Measurements from ENCODE around the gene ENKUR.
"Not testable (repeated sequence)": the region's sequence is repeated elsewhere in the genome, so short reads cannot be mapped to it uniquely, and the experiment has no call there.

ENKUR gene

DNA sequence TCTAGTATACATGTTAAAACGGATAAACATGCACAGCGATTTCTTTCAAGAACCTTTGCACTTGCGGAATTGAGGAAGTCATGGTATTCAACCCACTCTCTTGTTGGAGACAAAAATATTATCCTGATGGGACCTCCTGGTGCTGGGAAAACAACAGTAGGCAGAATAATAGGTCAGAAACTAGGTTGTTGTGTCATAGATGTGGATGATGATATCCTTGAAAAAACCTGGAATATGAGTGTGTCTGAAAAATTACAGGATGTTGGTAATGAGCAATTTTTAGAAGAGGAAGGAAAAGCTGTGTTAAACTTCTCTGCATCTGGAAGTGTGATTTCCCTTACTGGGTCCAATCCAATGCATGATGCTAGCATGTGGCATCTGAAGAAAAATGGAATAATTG, 7.3 kb upstream of the ENKUR start:
- no peak for DNase-seq (ENCODE audit: low spot score)

DNA sequence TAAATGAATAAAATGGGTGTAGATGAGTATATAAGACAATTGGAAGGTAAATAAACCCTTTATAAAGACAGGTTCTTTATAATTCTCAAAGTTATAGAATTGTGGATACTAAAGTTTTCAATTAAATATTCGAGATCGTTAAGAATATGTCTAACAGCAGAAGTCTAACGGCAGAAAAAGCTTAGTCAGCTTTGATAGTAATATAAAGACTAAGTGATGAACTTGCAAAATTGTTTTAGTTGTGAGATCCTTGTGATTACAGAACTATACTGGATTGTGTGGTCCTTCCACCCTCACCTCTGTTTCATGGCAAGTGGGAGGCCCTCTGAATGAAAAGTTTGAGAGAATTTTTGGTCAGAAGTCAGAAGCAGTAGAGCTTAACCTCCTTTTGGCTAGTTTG, 2.7 kb upstream of the ENKUR start:
- no peak for DNase-seq (ENCODE audit: low spot score)

DNA sequence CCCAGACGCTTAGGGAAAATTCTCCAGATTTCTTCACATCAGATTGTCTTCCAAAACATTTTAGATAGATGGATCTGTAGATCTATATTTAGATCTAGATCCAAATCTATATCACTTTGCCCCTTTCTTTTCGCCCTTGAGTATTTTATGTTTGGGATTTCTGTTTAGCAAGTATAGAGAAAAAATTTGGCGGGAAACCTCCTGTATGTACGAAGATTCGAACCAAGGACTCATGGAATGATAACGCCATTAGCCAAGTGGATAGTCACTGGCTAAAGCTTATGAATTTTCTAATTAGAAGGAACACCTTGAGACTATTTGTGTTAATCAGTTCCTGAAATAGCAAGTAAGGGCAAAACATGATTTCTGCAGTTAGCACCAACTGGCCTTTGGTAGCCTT, 1.7 kb upstream of the ENKUR start:
- no peak for DNase-seq (ENCODE audit: low spot score)

DNA sequence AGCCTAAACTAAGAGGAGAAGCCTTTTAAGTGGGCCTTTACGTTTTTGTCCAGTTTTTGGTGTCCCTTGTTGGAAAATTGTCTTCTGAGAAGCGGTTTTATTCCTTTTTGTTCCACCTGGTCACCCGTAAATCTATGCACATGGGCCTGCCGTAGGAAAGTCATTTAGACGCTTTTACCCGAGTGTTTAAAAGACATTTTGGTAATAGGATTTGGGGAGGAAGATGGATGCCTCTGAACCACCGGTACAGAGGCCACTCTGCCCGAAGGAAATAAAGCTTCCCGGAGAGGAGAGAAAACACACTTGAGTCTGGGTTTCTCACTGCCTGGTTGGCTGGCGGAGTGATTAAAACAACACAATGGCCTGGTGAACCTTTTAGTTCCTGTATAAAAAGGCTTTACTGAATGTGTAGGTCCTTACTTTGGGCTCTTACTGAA, 1.2 kb upstream of the ENKUR start:
- DNase-seq (ENCODE audit: low spot score), result no peak

DNA sequence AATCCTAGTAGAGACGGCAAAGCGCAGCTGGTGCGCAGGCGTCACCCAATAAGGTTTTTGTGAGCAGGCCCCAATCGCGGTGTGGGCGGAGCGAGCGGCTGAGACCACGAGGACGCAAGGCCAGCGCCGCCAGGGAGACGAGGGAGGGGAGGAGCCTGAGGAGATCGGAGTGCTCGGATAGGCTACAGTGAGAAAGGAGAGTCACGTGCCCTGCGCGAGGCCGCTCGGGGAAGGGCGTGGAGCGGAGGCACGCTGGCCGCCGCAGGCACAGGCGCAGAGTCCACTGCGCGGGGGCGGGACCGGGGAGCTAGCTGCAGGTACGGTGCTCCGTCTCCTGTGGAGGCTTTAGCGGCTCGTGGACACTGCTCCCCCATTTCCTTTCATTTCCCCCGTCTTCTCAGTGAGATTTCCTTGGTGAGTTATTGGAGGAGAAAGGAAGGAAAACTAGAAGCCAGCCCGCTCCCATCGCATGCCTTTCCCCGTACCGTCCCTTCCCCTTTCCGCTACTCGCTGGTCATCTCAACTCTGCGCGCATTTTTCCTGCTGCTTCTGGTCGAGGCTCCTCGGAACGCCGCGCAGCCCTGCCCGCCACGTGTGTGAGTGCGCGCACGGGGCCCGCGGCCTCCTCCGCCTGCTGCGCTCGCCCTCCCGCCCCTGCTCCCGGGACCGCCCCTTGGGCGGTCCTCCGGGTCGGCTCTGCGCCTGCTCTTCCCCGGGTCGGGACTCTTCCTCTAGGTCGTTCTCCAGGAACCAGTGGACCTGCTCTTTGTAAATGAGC, 607 bp upstream of the ENKUR start, which contains the start of gene THNSL1:
TSS of gene THNSL1 (plus strand) at position 237 of the 778 bp plus-strand sequence. CDS start 6,612 bp downstream, outside the sequence.
- DNase-seq (ENCODE audit: low spot score), result peak; percentile 98

DNA sequence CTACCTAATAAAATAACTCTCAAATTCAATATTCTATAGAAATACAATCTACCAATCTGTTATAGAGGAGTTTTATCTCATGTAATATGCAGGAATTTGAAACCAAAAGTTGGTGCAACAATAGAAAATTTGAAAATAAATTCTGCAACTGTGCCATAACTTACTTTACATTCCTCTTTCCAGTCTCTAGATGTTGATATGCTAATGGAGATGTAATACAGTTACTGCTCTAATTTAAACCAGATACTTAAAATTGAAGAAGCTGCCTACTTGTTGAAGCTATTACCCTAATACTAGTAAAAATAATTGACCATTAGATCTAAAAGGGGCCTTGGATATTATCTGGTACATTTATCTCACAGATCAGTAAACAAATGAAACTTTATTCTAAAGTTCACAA, 1.4 kb downstream of the ENKUR start:
- no peak for DNase-seq (ENCODE audit: low spot score)

DNA sequence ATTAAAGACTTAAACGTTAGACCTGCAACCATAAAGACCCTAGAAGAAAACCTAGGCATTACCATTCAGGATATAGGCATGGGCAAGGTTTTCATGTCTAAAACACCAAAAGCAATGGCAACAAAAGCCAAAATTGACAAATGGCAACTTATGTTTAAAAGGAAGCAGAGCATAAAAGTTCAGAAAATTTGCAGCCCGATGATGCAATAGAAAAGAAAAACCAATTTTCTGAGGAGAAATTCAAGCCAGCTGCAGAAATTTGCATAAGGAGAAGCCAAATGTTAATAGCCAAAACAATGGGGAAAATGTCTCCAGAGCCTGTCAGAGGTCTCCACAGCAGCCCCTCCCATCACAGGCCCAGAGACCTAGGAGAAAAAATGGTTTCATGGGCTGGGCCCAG, 4.4 kb downstream of the ENKUR start:
- not testable (repeated sequence) for DNase-seq (ENCODE audit: low spot score)

DNA sequence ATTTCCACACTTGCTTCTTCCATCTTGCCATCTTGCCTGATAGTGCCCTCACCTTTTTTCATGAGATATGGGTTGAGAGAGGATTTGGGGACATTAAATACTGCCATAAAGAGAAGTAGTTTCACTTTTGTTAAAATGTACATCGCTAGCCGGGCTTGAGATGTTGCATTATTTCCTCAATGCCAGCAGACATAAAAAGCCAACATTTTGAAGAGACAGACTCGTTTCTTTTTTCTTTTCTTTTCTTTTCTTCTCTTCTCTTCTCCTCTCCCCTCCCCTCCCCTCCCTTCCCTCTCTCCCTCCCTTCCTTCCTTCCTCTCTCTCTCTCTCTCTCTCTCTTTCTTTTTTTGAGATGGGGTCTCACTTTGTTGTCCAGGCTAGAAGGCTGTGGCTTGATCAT, 17.9 kb downstream of the ENKUR start:
- no peak for DNase-seq (ENCODE audit: low spot score)

DNA sequence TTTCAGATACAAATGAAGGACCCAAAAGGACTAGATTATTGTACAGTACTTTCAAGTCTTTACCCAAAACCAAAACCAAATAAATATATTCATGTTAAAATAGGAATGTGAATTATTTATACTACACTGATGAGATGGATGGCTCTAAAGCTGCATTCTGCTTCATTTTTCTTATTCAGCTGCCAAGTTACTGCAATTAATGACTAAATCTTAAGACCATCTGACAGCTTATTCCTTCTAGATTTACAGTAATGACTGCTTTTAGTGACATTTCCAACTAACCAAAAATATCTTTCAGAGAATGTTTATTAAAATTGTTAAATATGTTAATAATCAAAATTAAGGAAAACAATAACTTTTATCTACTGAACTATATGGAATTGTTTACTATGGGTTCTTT, 20.9 kb downstream of the ENKUR start:
- no peak for DNase-seq (ENCODE audit: low spot score)

DNA sequence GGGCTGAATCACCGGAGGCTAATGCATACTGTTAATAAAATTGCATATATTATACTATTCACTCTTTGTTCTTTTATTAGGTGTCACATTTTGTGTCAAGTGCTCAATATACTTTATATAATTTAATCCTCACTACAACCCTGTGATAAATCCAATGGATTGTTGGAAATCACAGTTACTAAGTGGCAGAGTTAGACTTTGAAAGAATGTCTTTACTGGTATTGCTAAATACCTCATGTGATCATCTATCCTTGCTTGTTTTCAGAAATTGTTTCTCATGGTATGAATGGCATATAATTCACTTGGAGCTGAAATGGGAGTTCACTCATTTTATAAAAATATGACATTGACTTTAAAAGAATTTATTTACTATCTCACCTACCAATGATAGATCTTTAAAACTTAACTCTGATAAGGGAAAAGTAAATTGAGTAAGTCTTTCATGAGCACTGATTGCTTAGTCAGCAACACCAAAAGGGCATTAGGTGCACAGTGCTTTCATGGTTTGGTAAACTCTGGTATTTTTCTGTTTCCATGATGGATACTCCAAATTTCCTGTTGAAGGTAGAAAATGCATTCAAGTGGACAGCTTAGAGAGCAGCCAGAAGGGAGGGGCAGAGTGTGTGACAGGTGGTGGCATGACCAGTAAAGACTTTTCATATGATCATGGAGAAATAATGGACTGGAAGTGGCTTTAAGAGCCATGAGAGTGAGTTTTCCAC, 22.6 kb downstream of the ENKUR start:
- DNase-seq (ENCODE audit: low spot score), result no peak

DNA sequence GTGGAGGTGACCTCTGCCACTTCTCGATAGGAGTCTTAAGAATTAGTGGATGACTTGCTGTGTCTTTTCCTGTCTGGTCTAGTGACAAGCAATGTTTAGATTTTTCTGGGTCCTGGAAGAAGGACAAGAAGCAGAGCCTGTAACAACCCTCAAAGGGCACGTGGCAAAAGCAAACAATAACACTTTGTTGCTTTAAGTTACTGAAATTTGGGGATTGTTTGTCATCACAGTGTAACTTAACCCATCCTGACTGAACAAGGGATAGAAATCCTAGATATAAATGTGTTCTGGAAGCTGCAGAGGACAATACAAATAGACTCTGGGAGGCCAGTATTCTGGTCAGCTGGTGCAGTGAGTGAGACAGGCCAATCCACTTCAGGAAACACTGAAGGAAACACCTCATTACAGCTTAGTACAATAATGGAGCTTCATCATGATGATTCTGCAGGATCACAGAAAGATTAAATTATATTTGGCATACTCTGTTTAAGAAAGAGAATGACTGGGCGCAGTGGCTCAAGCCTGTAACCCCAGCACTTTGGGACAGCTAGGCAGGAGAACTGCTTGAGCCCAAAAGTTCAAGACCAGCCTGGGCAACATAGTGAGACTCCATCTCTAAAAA, 23.3 kb downstream of the ENKUR start:
- DNase-seq (ENCODE audit: low spot score), result no peak

DNA sequence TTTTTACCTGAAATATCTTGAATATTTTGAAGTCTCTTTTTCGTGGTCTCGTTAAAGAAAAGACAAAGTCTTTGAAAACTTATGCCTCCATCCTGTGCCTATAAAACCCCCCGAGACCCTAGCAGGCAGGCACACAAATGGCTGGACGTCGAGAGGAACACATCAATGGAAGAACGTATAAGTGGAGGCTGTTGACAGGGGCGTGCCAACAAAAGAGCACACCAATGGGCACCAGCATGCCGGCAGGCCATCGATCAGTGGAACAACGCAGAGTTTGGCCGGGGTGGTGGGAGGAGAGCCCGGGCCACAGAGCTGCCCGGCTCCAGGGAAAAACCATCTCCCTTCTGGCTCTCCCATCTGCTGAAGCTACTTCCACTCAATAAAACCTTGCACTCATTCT, 24.7 kb downstream of the ENKUR start:
- no peak for DNase-seq (ENCODE audit: low spot score)

DNA sequence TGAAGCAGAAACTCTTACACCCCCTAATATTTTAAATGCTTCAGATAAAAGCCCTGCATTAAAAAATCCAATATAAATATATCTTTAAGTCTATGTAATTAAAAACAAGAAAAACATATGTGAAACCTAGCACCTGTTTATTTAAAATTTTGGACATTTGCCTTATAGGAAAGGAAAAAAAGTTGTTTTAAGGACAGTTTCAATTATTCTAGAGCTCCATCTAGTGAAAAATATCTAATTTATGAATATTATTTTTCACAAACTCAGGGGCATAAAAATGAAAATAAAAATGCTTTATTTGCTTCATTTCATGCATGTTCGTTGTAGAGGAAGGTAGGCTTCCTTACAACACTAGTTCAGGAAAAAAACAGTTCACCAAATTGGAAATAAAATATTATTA, 26.1 kb downstream of the ENKUR start:
- DNase-seq (ENCODE audit: low spot score), result no peak

DNA sequence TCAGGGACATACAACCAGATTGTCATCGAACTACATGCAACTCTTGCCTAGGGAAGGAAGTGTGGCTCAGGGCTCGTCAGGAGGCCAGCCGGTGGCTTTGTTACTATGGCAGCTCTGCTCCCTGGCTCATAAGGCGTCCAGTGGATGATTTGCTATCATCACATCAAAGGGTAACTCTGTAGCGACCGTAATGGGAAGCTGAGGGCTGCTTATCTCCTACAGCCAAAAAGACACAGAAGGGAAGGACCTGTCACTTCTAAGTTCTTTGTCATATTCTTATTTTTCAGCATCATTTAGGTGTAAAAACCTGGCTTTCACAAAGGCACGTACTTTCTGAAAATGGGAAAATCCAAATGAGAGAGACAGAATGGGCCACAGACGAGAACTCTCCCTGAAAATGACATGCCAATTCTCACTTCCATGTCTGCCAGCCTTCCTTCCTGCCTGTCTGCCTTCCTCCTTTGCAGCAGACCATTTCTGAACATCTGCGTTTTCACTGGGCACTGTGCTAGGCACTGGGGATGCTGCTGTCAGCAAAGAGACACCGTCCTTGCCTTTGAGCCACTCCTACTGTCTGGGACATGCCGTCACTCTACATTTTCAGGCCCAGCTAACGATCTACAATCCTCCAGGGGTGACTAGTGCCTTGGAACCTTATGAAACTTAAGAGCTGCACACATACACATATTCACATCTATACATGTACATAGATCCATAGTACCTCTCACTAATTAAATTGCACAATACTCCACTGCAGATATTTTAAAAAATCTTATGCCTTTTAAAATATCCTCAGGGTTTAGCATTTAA, 26.9 kb downstream of the ENKUR start:
- DNase-seq (ENCODE audit: low spot score), result no peak

DNA sequence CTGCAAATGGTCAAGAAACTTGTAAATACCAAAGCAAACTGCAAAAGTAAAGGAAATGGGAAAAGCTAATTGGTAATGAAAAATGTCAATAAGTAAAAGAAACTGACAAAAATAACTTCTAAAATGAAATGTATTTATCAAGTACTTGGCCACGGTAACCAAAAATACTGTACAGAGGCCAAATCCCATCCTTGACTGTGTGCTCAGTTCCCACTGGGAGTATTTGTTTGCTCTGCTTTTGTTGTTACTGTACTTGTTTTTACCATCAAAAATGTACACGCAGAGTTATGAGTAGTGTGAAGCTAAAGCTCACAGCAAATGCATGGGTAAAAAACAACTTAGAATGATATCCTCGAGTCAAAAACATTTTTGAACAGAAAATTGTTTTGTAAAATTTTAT, 31.1 kb downstream of the ENKUR start:
- DNase-seq (ENCODE audit: low spot score), result no peak

DNA sequence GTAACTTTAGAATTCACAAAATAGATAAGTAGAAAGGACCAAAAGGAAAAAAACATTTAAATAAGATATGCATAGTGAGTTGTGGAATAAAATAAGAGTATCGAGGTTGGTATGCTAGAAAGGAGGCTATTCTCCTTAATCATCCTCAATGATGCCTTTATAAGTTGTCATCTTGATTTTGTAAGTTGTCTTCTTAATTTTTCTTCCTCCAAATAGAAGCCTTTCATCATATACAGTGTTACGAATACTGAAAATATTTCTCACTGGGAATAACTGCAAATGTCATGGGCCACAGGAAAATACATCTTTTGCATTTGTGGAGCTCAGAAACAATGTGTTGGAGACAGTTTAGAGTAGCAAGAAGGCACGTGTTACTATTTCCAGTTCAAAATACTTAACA, 32.0 kb downstream of the ENKUR start:
- DNase-seq (ENCODE audit: low spot score), result no peak

DNA sequence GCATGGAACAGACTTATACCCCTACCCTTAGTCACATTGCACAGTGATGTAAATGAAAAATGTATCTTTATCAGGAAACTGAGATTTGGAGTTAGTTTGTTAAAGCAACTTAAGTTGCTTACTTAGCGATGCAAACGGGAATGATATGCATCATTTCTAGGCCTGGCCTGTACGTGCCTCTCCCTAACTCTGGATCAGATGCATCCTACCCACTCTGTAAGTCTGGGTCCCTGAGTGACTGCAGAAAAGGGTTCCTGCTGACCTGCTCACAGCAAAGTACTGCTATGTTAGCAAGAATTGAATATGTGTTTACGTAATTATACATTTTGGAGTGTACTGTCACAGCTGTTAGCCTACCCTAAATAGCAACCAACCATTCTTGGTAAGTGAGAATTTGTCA, 32.8 kb downstream of the ENKUR start:
- no peak for DNase-seq (ENCODE audit: low spot score)

DNA sequence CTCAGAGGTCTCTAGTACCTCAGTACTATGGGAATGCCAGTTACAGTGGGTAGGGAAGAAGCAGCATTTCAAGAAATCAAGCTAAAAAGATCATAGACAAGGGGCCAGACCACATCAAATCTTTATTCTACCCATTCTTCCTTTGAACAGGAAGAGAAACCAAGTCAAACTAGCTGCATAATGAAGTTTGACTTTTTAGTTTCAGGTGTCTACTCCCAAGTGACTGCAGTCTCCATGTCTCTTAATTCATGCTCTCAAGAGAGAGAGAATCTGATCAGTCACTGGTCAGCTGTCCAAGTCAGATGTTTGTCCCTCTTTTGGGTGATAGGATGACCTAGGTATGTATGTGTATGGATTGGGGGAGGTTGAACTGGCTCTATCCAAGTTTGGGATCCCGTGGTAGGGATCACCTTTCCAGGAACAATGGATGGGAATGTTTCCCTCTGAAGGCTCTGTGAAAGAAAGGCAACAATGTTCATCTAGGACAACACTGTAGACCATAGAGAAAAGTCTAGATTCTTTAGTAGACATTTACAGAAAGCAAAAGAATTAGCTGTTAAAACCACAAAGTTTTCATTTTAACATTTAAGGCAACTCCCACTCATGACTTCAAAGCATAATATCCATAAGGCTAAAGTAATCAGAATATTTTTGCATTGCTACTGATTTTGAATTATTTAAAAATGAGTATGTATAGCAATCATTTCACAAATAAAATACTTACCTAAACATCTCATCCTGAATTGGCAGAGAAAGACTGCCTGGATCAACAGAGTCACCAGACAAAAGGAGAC, 33.4 kb downstream of the ENKUR start:
- no peak for DNase-seq (ENCODE audit: low spot score)

DNA sequence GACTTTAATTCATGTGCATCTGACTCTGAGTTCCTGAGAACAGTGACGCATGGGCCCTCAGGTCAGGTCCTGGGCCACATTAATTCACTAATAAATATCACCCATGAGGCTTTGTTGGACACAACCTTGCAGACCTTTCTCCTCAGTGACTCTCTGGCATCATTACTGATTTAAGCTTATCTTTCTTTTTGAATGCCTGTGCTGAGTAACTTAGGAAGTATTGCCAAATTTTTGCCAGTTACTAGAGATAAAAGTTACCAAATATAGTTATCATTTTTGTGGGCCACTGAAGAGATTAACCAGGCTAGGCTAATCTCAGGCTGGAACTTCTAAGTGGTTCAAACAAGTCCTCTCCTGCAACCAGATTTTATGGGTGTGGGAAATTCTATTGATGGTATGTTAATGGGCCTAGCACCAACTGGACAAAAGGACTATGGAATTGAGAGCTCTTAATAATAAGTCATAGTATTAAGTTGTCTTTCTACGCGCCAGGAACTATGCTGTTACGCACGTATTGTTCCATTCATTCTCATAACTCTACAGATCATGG, 34.7 kb downstream of the ENKUR start:
- DNase-seq (ENCODE audit: low spot score), result no peak

DNA sequence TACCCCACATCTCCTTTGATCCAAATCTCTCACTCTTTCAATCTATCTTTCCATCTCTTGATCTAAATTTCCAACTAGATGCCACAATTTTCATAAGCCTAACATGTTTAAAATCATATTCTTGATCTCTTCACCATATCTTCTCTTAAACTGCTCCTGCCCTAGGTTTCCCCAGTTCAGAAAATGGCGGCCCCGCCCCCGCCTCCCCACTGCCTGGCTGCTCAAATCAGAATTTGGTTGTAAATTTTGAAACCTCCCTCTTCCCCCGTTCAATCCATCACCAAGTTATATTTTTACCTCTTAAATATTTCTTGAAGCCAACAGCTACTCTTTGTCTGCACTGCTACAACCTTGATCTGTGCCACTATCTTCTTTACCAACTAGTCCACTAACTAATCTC, 36.3 kb downstream of the ENKUR start:
- no peak for DNase-seq (ENCODE audit: low spot score)

DNA sequence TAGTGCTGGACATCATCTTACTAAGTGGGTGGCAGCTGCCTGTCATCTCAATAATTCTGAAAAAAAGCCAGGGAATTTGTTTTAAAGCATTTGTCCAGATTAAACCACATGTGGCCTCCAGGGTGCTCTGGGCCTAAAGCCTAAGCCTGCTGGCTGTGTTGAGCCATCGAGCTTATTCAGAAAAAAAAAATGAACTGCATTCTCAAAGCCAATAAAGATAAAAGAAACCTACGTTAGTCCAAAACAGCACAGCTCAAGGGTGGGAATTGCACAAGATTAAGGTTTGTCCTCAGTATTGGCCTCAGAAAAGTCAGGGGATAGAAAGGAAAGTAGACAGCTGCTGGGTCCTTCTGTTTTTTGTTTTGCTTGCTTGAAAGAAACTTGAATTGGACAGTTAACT, 41.0 kb downstream of the ENKUR start:
- DNase-seq (ENCODE audit: low spot score), result no peak

Data from CD4-positive, alpha-beta T cell treated with Interleukin-6 at 100 ng/mL for 8 hours (primary cell).